HT-29 (cell line): ENCODE measurements around the gene LGR6. TPM values are rescaled to one million over a fixed set of nuclear protein-coding genes. Genes with fewer than 3 reads are reported as not detected.
A peak's percentile ranks its signal among the peaks of the same experiment; 100 is the strongest.
"Not testable (repeated sequence)": the region's sequence is repeated elsewhere in the genome, so short reads cannot be mapped to it uniquely, and the experiment has no call there.

ENCODE experiments used
- DNase-seq: peaks from one replicate; pipeline ENCODE4 v3.0.0-alpha.2; 2015; ENCODE audit warnings: low spot score
- total RNA-seq: library from RNA; depleted of rRNA; stranded (reverse); fragments of >200 nt; shearing (Covaris generic); gene quantifications from 2 replicates; pipeline ENCODE4 v1.2.3, GENCODE V29; 2014

LGR6 gene
- total RNA-seq, 1 experiment from 2014 or later, result 0.18 TPM

DNA sequence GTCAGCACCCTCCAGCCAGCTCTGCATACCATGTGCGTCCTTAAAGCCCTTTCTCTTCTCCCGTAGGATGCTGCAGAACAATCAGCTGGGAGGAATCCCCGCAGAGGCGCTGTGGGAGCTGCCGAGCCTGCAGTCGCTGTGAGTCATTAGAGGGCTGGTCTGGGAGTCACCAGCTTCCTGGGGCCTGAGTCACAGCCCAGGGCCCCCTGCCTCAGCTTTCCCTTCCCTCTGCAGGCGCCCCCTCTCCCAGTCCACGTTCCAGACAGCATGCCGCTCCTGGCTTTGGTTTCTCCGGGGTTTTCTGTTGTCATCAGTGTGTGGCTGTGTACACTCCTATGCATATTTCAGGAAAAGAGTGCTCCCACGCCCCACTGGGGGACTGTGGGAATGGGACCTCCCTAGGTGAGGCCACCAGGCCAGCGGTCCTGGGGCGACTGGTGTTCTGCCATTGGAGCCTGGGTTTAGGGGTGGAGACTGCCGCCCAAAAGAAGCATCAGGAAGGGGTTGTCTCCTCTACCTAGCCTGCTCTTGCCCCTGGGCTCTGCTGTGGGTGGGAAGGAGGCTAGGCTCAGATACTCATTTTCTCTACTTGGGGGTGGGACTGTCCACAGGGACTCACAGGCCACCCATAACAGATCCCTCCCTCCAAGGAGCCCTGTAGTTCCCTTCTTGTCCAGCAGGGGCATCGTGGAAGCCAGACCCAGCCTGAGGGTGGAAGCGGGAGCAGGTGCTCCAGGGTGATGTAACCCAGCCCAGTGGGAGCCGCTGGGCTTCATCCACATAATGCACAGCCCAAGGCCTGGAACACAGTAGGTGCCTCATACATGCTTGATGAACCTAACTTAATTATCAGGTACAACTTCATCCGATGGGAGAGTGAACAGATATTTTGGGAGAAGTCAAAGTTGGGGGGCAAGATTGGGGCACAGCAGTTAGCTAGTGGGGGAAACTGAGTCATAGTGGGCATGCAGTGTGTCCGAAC, 42.5 kb downstream of the LGR6 start:
- peak; percentile 88 for DNase-seq

DNA sequence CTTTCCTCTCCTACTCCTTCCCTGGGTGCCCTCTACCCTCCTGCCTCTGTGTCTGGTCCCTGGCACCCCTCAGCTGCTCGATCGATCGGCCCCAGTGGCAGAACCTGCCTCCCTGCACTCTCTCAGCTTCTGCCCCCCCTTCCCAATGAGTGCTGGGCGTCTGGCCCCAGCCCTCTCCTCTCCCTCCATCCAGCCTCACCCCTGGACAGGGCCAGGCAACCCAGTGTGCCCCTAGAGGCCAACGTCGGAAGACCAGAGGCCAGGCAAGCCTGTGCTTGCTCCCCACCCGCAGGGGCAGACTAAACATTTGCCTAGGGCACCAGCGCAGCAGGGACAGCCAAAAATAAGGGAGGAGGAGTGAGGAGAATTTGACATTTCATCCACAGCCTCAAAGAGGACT, 43.5 kb downstream of the LGR6 start:
- peak; percentile 52 for DNase-seq

DNA sequence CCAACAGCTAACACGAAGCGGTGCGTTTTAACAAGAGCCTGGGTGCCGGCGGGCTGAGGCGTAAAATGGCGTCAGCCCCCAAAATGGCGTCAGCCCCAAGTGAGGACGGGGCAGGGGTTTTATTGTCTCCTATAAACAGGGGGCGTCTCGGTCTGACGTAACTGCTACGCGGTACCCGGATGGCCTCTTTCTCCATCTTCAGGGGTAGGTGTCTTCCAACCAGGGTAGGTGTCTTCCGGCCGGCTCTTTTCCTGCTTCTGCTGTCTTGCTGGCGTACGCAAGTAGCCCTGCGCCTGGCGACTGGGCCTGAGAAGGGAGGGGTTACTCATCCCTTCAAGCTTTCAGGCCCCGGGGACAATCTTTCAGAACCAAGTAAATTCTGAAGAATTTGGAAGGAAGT, 45.3 kb downstream of the LGR6 start:
- DNase-seq, result no peak

DNA sequence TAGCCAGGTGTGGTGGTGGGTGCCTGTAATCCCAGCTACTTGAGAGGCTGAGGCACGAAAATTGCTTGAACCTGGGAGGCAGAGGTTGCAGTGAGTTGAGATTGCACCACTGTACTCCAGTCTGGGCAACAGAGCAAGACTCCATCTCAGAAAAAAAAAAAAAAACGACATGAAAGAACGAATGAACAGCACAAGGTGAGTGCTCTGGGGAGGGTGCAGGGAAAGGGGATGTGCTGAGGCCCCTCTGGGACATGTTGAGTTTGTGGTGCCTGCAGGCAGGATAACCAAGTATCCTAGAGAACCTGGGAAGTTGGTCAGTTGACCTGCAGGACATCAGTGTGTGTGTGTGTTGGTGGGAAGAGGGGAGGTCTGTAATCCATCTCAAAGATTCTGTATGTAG, 46.6 kb downstream of the LGR6 start:
- DNase-seq, result not testable (repeated sequence)

DNA sequence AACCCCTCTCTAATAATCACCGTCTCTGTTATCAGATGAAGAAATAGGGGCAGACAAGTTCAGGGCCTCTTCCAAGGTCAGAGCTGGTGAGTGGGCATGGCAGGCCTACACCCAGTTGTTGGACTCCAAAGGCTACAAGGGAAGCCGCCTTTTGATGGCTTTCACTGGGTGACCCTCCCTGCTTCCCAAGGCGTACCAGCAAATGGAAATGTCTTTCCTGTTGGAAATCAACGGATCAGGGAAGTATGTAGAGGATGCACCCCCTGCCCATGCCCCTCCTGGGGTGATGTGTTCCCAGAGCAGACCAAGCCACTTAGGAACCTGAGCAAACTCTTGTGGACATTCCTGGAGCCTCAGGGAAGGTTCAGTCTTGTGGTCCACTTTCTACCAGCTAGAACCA, 47.4 kb downstream of the LGR6 start:
- no peak for DNase-seq

DNA sequence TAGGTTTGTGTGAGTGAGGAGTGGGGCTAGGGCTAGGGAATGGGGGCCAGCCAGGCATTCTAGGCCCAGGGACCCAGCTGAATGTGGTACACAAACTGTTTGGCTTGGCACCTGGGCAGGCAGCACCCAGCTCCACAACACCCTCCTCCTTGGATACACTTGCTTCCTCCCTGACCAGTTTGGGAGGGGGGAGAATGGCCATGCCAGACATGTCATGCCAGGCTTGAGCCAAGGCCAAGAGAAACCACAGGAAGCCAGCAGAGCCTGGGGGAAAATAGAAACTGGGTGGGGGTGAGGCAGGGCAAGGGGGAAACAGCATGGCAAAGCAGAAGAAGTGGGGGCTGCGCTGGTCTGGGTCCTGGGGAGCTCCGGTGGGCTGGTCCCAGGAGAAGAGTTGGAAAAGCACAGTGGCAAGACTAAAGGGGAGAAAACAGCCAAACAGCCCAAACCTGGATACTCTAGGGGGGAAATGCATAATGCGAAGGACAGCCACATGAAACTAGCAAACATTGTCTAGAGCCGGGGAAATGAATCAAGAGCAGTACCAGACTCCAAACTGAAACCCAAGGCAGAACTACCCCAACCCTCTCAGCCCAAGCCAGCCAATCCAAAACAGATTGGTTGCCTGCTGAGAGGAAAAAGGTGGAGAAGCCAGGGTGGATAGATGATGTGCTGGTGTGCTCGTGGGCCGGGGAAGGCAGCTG, 47.9 kb downstream of the LGR6 start:
- no peak for DNase-seq

DNA sequence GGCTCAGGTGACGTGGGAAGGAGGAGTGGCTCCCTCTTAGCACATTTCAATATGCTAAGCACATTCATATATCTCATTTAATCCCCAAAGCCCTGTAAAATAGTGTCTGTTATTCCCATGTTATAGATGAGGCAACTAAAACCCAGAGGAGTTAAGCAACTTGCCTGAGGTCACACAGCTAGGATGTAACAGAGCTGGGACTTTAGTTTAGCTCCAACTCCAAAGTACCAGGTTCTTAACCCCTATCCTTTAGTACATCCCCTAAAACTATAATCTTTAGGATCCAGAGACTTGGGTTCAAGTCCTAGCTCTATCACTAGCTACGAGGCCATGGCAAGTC, 48.5 kb downstream of the LGR6 start:
- no peak for DNase-seq

DNA sequence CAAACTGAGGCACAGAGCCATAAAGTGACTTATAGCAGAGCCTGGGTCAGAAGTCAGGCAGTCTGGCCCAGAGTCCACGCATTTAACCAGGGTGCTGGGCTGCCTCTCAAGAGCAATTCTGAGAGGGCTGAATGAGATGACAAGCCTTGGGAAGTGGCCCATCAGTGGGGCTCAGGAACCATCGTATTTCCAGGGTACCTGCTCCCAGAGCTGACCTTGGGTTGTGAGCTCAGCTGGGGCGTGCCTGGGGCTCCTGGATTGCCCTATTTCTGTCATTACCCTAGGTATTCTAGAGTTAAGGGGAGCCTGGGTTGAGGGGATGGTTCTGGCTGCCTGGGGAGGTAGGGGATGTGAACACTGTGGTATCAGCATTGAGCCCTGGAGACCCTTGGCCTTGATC, 49.4 kb downstream of the LGR6 start:
- DNase-seq, result no peak

DNA sequence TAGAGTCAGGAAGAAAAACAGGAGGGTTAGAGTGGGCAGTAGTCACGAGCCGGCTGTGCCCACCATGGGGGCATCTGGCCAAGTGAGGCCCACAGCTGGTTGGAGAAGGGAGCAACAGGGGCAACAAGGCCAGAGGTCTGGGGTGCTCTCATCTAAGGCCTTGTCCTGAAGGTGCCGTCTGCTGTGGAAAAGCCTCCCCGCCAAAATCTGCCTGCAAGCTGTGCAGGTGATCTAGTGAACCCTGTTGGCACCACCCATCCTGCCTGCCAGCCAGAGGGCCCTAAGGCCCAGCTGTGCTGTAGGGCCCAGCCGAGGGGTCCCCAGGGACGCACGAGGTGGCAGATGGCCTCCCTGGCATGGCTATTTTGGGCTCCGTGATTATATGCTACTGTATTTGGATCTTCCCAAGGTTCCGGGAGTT, 51.3 kb downstream of the LGR6 start:
- DNase-seq, result no peak

DNA sequence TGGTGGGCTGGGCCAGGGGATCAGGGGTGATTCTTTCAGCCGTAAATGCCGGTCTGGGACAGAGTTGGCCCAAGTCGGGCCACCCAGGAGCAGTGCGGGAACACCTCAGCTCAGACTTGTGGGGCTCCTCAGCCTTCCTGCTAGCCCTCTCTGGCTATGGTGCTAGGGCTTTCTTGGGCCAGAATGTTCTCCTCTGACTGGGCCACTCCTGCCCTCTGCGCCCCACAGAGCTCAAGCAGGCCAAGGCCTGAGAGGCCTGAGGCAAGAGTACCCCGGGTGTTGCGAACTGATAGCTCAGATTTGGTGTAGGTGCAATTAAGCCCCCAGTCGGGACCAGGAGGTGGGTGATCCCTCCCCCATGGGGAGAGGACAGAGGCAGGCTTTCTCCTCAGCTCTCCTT, 51.8 kb downstream of the LGR6 start:
- DNase-seq, result no peak

DNA sequence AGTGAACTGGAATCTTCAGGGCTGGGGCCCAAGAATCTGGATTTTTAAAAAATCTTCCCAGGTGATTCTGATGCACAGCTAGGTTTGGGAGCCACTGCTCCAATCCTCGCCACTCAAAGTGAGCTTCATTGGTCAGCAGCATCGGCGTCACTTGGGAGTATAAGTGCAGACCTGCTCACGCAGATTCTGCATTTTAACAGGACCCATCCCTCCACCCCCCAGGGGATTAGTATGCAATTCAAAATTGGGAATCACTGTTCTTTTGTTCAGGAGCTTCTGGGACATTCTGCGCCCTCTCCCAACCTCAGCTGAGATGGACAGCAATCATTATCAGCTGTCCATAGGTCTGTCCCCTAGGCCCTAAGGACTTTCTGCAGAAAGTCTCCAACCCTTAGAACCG, 53.5 kb downstream of the LGR6 start:
- no peak for DNase-seq

DNA sequence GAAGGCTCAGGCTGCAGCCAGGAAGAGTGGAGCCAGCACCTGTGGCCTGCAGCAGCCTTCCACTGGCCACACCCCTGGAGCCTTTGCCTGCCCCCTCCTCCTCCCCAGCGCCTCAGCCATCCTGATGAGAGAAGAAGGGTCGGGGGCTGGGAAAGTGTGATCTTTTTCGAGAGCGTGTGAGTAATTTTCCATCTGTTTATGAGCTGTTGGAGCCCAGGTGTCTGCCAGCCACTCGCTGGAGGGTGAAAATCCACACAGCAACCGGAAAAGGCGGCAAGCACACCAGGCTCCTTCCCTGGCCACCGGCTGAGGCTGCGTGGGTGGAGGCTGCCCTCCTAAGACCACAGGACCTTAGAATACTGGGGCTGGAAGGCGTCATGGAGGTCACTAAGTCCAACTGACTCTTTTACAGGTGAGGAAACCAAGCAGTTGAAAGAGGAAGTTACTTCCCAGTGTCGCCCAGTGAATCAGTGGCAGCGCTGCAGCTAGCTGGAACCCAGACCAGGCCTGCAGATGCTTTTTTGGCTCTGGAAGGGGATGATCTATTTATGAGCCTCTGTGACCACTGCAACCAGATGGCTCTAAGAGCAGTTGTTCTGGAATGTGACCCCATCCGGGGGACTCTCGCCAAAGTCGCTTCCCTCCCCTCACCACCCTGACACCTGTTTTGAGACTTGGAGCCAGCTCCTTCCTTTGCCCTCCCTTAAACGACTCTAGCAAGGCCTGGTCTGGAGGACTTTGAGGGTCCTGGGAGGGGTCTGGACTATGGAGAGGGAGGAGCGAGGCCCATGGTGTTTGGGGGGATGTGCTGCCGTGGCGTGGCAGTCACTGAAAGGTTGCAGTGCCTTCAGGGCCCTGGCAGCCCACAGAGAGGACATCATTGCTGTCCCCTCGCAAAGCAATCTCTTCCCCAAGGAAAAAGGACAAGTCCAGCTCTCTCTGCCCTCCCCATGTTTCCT, 54.5 kb downstream of the LGR6 start:
- no peak for DNase-seq

DNA sequence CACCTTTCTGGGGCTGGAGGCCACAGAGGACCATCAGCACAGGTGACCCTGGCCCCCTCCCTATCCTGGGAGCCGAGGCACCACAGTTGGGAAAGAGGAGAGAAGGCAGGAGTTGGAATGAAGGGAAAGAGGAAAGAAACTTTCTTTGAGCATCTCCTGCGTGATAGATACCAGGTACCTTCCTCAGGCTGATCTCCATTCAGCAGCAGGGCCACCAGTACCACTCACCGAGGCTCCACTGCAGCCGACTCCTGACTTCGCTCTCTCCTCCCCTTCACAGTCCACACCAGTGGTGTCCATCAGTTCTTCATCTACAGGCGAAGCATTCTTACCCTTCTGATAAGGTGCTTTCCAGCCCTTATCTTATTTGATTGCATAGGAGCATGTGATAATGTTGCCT, 55.3 kb downstream of the LGR6 start:
- no peak for DNase-seq

DNA sequence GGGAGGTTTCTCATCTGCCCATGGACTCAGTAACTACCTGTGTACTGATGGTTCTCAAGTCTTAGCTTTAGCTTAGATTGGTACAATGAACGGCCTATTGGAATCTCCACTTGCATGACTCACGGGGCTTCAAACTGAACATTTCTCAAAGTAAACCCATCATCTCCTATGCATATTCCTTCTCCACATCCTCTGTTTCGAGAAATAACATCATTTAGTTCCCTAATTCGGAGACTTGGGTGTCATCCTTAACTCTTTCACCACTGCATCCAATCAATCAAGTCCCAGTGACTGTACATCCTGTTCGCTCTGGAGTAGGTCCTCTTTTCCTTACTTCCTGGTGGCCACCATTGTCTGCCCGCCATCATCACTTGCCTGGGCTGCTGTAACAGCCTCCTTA, 55.8 kb downstream of the LGR6 start:
- DNase-seq, result no peak

DNA sequence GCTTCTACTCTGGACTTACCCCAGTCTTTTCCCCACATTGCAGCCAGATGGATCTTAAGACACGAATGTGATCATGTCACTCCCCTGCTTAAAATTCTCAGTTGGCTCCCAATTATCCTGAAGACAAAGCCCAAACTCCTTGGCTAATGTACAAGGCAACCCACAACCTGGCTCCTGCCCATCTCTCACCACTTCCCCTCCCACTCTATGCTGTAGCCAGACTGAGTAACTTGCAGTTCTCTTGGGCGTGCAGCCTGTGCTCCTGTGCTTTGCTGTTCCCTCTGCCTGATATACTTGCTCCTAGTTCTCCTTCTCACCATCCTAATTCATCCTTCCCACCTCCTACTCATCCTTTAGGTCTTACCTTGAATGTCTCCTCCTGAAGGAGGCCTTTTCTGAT, 56.2 kb downstream of the LGR6 start:
- DNase-seq, result no peak

DNA sequence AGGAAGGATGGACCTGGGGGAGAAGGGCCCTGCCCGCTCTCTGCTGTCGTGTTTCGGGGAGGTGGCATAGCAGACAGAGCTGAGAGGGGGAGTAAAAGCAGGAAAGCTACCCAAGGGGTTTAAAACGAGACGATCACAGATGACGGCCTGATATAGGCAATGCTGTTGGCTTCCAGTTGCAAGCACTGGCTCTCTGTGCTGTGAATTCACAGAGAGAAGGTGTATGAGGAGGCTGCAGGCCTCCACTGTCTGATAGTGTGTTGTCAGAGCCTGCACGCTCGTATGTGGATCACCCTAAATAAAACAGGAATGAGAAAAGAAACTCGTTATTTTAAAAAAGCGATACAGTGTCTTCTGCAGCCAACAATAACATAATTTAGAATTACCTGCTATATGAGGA, 57.4 kb downstream of the LGR6 start:
- no peak for DNase-seq

DNA sequence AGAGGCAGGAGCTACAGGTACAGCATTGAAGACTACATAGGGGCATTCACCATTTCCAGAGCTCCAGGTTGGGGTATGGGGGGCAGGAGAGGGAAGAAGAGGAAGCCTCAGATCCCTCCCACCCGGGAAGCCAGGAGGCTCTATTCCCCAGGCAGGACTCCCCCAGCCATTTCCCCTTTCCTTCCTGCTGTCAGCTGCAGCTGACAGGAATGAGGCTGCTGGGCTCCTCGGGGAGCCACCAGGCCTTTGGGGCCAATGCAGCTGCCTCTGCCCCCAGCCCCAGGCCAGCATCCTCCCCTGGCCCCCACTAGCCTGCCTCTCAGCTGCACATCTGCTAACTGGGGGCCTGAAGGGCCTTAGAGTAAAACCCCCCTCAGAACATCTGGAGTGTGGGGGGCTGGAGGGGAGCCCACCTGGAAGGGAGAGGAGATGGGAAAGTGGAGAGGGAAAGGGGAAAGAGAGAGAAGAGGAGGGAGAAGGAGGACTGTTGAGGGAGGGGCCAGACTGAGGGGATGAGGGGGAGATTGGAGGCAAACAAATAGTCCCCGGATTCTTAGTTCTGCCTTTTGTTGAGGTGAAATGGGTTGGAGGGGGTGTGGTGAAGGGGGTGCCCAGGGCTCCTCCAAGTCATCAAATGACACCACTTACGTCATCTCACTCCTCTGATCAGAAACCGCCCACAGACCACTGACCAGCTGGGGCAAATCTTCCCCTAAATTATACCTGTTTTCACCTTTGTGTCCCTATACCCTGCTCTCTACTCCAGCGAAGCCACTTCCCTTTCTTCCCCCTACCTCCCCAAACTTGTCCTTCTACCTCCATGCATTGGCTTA, 58.0 kb downstream of the LGR6 start:
- no peak for DNase-seq

DNA sequence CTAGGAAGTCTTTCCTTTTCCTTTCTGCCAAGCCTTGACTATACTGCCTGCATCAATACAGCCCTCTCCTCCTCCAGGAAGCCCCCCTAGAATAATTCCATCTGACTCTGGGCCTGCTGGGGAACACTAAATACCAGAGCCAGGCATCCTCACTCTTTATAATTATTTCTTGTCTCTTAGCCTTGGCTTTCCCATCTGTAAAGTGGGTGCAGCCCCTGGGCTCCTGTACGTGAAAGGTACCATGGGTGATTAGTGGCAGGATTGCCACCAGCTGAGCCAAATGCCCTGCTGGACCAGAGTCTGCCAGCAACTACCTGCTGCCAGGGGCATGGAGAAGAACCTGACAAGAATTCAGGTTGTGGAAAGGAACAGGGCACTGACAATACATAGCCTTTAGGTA, 58.7 kb downstream of the LGR6 start:
- no peak for DNase-seq

DNA sequence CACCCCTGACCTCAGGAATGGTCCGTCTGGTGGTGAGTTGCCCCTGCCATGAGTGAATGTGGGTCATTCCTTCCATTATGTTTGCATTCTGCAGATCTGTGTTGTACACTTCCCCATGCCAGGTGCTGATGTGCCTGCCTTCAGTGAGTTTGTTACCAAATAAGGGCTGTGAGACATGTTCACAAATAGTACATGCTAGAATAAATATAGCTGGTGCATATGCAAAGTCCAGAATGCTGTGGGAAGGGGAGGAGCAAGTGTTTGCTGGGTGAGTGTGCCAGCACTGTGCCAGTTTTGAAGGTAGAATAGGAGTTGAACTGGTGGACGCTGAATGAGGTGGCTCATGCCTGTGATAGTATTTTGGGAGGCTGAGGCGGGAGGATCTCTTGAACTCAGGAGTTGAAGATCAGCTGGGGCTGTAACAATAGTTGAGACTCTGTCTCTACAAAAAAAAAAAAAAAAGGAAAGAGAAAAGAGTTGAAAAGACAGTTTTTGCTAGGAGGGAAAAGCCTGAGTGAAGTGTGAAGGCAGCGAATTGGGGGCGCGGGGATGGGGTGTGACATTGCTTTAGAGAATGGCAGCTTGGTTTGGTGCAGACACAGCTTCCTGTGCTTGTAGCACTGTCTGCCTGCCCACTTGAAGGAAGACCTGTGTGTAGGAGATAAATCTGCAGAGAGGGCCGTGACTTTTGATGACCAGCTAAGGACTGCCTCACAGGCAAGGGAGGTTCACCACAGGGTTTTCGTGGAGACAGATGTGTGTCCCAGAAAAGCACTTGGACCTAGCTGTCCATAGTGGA, 61.1 kb downstream of the LGR6 start:
- DNase-seq, result no peak

DNA sequence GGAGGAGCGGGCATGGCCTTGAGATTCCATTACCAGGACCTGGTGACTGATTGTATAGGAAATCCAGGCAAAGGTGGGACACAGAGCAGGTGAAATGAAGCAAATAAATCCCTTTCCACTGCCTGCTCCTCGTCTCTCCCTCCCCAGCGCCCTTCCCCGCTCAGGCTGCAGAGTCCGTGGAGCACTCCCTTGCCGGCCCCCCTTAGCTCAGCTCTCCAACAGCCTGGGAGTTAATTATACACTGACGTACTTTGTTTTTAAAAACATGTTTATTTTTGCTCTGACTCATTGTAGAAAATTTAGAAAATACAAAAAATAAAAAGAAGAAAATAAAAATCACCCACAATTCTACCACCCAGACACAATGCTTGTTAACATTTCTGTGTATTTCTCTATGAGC, 61.7 kb downstream of the LGR6 start:
- no peak for DNase-seq
